GM18861 (cell line): ENCODE data around the gene CMIP.

Experiments
- ATAC-seq: cut with Tn5 transposase; IDR thresholded peaks from one replicate; pipeline ENCODE4 v1.9.1; 2021; ENCODE audit not compliant: unreplicated experiment

The CMIP gene

DNA sequence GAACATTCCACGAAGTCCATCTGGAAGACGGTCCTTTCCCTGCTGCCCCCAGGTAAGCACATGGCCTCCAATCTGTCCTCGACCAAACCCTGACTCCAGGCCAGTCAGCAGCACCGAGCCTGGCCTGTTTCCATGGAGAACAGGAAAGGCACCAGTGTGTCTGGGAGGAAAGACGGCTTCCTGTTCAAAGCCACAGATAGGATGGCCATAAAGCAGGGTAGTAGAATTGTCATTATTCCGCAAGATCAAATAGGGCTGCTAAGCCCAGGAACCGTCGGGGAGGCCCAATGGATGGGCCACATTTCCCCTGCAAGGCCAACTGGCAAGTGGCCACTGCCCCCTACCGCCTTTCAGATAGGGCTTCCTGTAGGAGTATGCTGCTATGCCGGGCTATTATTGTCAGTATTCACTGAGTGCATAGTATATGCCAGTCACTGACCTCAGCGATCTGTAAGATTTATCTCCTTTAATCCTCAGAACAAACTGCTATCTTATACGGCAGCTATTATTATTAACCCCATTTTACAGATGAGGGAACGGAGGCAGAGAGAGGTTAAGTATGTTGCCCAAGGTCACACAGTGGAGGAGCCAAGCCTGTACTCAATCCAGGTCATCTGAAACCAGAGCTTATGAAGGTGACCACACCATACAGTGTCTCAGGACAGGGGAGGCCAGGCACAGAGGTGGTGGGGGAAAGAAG is 311.5 kb downstream of the CMIP start:
- no peak for ATAC-seq

DNA sequence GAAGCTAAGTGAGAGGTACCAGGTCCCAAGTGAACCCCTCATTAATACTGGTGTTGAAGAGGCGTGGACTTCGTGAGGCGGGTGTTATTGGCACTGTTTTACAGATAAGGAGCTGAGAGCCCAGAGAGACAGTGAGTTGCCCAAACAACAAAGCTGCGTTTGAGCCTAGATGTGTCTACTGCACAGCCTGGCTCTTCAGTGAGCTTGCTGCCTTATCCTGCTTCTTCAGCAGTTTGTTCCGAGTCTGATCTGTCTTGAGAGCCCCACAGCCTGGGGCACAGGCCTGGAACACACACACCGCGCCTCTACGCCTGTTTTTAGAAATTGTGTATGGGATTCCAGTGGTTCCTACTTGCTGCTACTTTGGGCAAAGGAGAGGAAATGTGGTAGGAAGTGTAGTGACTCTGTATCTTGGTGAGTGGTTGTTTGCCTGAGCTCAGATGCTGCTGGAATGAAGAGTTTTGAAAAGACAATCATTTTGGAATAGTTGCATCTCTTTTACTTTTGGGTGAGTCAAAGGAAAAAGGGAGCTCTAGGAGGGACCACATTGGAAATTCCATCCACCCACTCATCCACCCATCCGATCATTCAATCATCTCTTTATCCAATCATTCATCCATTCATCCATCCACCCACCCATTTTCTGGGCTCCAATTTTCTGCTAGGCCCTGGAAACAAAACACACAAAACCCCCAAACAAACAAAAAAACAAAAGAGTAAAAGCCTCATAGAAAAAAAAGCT is 312.2 kb downstream of the CMIP start:
- no peak for ATAC-seq

DNA sequence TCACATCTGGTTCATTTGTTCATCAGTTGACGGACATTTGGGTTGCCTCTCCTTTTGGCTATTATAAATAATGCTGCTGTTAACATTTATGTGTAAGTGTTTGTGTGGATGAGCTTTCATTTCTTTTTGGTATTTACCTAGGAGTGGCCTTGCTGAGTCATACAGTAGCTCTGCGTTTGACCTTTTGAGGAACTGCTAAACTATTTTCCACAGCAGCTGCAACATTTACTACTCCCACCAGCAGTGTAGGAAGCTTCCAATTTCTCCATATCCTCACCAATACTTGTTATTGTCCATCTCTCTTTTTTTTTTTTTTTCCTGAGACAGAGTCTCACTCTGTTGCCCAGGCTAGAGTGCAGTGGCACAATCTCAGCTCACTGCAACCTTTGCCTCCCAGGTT is 313.8 kb downstream of the CMIP start:
- ATAC-seq = no peak
